ENCODE data around the gene CGNL1. TPM values are rescaled to one million over a fixed set of nuclear protein-coding genes. Genes with fewer than 3 reads are reported as not detected.

CGNL1 gene
- total and polyA plus RNA-seq, 8 donors = 7.3 to 35.8 (median 24.2) TPM

GRCh38 chr15:57537488-57538264, 161.4 kb downstream of the CGNL1 start:
- intact Hi-C loops (cut with DNase I) = no loop called here
- Histone ChIP-seq H3K4me1 (peaks cover 0 to 16% (median 12%) of the 10 kb centered on the region in 3 donors), H3K27ac (peak overlapping the region in 2 of 4 donors; percentile 3 to 16), H3K36me3 (peaks cover 0 to 10% (median 0%) of the 10 kb centered on the region in 3 donors), H3K9me3 (no peaks in the 10 kb centered on the region), H3K27me3 (no peaks in the 10 kb centered on the region), H3K4me3 (no peak overlapping the region)
- WGBS, 2 donors = 52 to 72% methylated on average over 4 of the region's 4 CpGs
- FAIRE-seq (no peak), DNase-seq (no peak), ATAC-seq (peak in 3 of 4 donors; percentile 5 to 10 (median 8))
- no peak for TF ChIP-seq CTCF (IDR thresholded peaks at IDR 0.05)

- TF ChIP-seq CTCF (IDR thresholded peaks at IDR 0.05) = no peak
- DNase-seq (no peak), ATAC-seq (no peak), FAIRE-seq (no peak)
- Histone ChIP-seq H3K4me3 (no peak overlapping the region), H3K36me3 (peaks cover 0 to 10% (median 0%) of the 10 kb centered on the region in 3 donors), H3K9me3 (no peaks in the 10 kb centered on the region), H3K4me1 (peaks cover 0 to 16% (median 12%) of the 10 kb centered on the region in 3 donors), H3K27me3 (no peaks in the 10 kb centered on the region), H3K27ac (no peak overlapping the region)
- intact Hi-C loops (cut with DNase I) = no loop called here
These were observed 161.9 kb downstream of the CGNL1 start for GRCh38 chr15:57538265-57538529.

- WGBS, 2 donors = 92 to 97% methylated on average over 9 of the region's 9 CpGs
- Histone ChIP-seq H3K27me3 (no peaks in the 10 kb centered on the region), H3K36me3 (peaks cover 0 to 13% (median 0%) of the 10 kb centered on the region in 3 donors), H3K9me3 (no peaks in the 10 kb centered on the region), H3K4me3 (no peak overlapping the region), H3K27ac (no peak overlapping the region), H3K4me1 (peaks cover 0 to 16% (median 12%) of the 10 kb centered on the region in 3 donors)
- no peak for ATAC-seq
- no peak for FAIRE-seq
- DNase-seq = no peak
- intact Hi-C loops (cut with DNase I) = no loop called here
- TF ChIP-seq CTCF (IDR thresholded peaks at IDR 0.05) = no peak
These were observed 162.5 kb downstream of the CGNL1 start for GRCh38 chr15:57538821-57539220.

- ATAC-seq = no peak
- 92 to 93% methylated on average over 3 of the region's 3 CpGs for WGBS, 2 donors
- no peak for TF ChIP-seq CTCF (IDR thresholded peaks at IDR 0.05)
- no peak for FAIRE-seq
- peaks cover 0 to 27% (median 3%) of the 10 kb centered on the region in 3 donors for H3K36me3 ChIP-seq
- no peak for DNase-seq
- H3K9me3 ChIP-seq = no peaks in the 10 kb centered on the region
- no peaks in the 10 kb centered on the region for H3K27me3 ChIP-seq
- H3K27ac ChIP-seq = no peak overlapping the region
- intact Hi-C loops (cut with DNase I) = loop anchor here in 2 of 3 donors (5.0 to 10.0 kb wide), 2 partner anchors 203 to 205 kb away; no protein-coding TSS in a partner anchor
- H3K4me1 ChIP-seq = peaks cover 0 to 16% (median 12%) of the 10 kb centered on the region in 3 donors
- H3K4me3 ChIP-seq = no peak overlapping the region
These were observed 163.9 kb downstream of the CGNL1 start for GRCh38 chr15:57540211-57540610.

GRCh38 chr15:57540736-57541135, 164.4 kb downstream of the CGNL1 start:
- Histone ChIP-seq H3K4me1 (peaks cover 0 to 16% (median 12%) of the 10 kb centered on the region in 3 donors), H3K9me3 (no peaks in the 10 kb centered on the region), H3K36me3 (peaks cover 0 to 32% (median 8%) of the 10 kb centered on the region in 3 donors), H3K27ac (peak overlapping the region in 1 of 4 donors; percentile 6), H3K27me3 (no peaks in the 10 kb centered on the region), H3K4me3 (no peak overlapping the region)
- FAIRE-seq (no peak), DNase-seq (no peak), ATAC-seq (no peak)
- 72 to 78% methylated on average over 11 of the region's 11 CpGs for WGBS, 2 donors
- TF ChIP-seq CTCF (IDR thresholded peaks at IDR 0.05) = no peak
- intact Hi-C loops (cut with DNase I) = loop anchor here in 2 of 3 donors (5.0 to 10.0 kb wide), 2 partner anchors 203 to 206 kb away; no protein-coding TSS in a partner anchor
